ENCODE measurements around the gene GAPT. TPM values are rescaled to one million over a fixed set of nuclear protein-coding genes. Genes with fewer than 3 reads are reported as not detected.
"Not testable (repeated sequence)": the region's sequence is repeated elsewhere in the genome, so short reads cannot be mapped to it uniquely, and the experiment has no call there.

Gene GAPT
- total and polyA plus RNA-seq, 12 donors, result 0.28 to 2.2 (median 0.65) TPM; not detected in 1

GRCh38 chr5:58523956-58524355 is 32.7 kb downstream of the GAPT start:
- Histone ChIP-seq H3K27ac (no peak overlapping the region), H3K4me1 (replicated peaks in 1 of 2) (no peaks in the 10 kb centered on the region)
- intact Hi-C loops (cut with DNase I), result no loop called here

GRCh38 chr5:58524571-58524970 is 33.3 kb downstream of the GAPT start:
- H3K27ac ChIP-seq, result no peak overlapping the region
- no peaks in the 10 kb centered on the region for H3K4me1 ChIP-seq (replicated peaks in 1 of 2)
- intact Hi-C loops (cut with DNase I), result no loop called here
- no peaks in the 10 kb centered on the region for H3K36me3 ChIP-seq (replicated peaks in 1 of 2)
- DNase-seq, result no peak
- TF ChIP-seq CTCF (IDR thresholded peaks at IDR 0.05), result no peak
- no peak for TF ChIP-seq POLR2A (IDR thresholded peaks at IDR 0.05)
- WGBS, 4 donors, result 60 to 87% (median 73%) methylated on average over 1 of the region's 1 CpG
- no peaks in the 10 kb centered on the region for H3K27me3 ChIP-seq
- H3K4me3 ChIP-seq, result no peak overlapping the region
- no peaks in the 10 kb centered on the region for H3K9me3 ChIP-seq (replicated peaks in 1 of 3)

More at GRCh38 chr5:58523956-58524355, 32.7 kb downstream of the GAPT start:
- no peak for DNase-seq
- H3K4me3 ChIP-seq, result no peak overlapping the region
- TF ChIP-seq POLR2A (IDR thresholded peaks at IDR 0.05), result no peak
- TF ChIP-seq CTCF (IDR thresholded peaks at IDR 0.05), result no peak
- no peaks in the 10 kb centered on the region for H3K27me3 ChIP-seq
- no peaks in the 10 kb centered on the region for H3K9me3 ChIP-seq (replicated peaks in 1 of 3)
- no peaks in the 10 kb centered on the region for H3K36me3 ChIP-seq (replicated peaks in 1 of 2)

- no peak for DNase-seq
- Histone ChIP-seq H3K4me1 (replicated peaks in 1 of 2) (no peaks in the 10 kb centered on the region), H3K9me3 (replicated peaks in 1 of 3) (no peaks in the 10 kb centered on the region), H3K4me3 (no peak overlapping the region), H3K27ac (no peak overlapping the region), H3K36me3 (replicated peaks in 1 of 2) (no peaks in the 10 kb centered on the region), H3K27me3 (no peaks in the 10 kb centered on the region)
- WGBS, 4 donors, result 60 to 92% (median 72%) methylated on average over 1 of the region's 1 CpG
- intact Hi-C loops (cut with DNase I), result no loop called here
- no peak for TF ChIP-seq POLR2A (IDR thresholded peaks at IDR 0.05)
- TF ChIP-seq CTCF (IDR thresholded peaks at IDR 0.05), result no peak
Measured at GRCh38 chr5:58530942-58531490, 39.8 kb downstream of the GAPT start.

- H3K4me3 ChIP-seq; H3K27me3 ChIP-seq; H3K4me1 ChIP-seq (replicated peaks in 1 of 2); H3K36me3 ChIP-seq (replicated peaks in 1 of 2); DNase-seq; H3K27ac ChIP-seq; H3K9me3 ChIP-seq (replicated peaks in 1 of 3); intact Hi-C loops (cut with DNase I): not testable (repeated sequence)
- 80 to 90% (median 83%) methylated on average over 5 to 9 of the region's 9 CpGs for WGBS, 4 donors
Measured at GRCh38 chr5:58541935-58542334, 50.7 kb downstream of the GAPT start.

GRCh38 chr5:58542709-58543108 is 51.5 kb downstream of the GAPT start:
- no peaks in the 10 kb centered on the region for H3K27me3 ChIP-seq
- no peak overlapping the region for H3K27ac ChIP-seq
- H3K4me1 ChIP-seq (replicated peaks in 1 of 2), result no peaks in the 10 kb centered on the region
- H3K9me3 ChIP-seq (replicated peaks in 1 of 3), result no peaks in the 10 kb centered on the region
- WGBS, 4 donors, result 80 to 89% (median 86%) methylated on average over 1 of the region's 1 CpG
- no peak overlapping the region for H3K4me3 ChIP-seq
- TF ChIP-seq CTCF (IDR thresholded peaks at IDR 0.05) (no peak), POLR2A (IDR thresholded peaks at IDR 0.05) (no peak)
- H3K36me3 ChIP-seq (replicated peaks in 1 of 2), result no peaks in the 10 kb centered on the region
- no peak for DNase-seq
- intact Hi-C loops (cut with DNase I), result no loop called here

Measured in adrenal gland (tissue), 12 donors.